ENCODE measurements around the gene CYB5R4.
"Not testable (repeated sequence)": the region's sequence is repeated elsewhere in the genome, so short reads cannot be mapped to it uniquely, and the experiment has no call there.

CYB5R4 gene

GRCh38 chr6:83920017-83920416, 60.5 kb downstream of the CYB5R4 start:
- no peak for DNase-seq

DNA sequence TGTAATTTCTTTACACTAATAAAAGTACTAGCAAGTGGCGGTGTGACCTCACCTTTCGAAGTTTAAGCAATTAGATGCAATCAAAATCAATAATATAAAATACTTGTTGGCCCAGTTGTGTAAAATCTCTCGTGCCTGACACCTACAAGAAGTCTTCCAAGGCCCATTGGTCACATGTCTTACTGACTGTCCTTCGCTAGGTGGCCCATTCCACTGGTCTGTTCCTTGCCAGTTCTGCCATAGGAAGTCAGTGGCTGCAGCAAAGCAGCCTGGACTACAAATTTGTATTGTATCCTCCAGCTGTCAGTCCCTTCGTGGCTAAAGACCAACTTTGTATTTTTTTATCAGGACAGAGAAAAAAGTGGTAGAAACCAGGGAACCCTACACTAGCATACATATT, 61.8 kb downstream of the CYB5R4 start:
- DNase-seq = no peak

DNA sequence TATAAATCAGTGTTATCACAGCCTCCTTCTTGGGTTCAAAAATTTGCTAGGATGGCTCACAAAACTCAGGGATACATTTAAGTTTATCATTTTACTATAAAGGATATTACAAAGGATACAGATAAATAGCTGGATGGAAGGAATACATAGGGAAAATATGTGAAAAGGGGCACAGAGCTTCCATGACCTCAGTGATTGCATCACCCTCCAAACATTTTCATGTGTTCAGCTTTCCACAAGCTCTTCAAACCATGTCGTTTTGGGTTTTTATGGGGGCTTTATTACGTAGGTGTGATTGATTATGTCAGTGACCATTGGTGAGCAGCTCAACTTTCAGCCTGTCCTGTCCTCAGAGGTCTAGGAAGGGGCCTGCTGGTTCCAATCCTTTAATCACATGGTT, 68.0 kb downstream of the CYB5R4 start:
- no peak for DNase-seq

DNA sequence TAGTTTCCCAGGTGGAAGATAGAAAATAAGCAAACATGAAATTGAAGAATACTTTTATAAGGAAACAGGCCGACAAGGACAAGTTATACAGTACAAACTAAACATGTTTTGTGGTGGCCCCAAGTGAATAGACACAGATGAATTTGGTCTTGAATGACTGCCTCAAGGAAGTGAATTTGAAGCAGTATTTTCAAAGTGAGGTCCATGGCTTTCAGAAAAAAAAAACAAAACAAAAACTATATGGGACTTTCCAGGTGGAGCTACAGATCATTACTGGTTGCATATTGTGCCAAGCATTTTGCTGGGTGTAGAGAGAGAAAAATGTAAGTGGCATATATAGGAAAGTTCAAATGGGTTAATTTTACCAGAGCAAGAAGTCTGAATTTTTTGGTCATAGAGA, 68.8 kb downstream of the CYB5R4 start:
- no peak for DNase-seq

DNA sequence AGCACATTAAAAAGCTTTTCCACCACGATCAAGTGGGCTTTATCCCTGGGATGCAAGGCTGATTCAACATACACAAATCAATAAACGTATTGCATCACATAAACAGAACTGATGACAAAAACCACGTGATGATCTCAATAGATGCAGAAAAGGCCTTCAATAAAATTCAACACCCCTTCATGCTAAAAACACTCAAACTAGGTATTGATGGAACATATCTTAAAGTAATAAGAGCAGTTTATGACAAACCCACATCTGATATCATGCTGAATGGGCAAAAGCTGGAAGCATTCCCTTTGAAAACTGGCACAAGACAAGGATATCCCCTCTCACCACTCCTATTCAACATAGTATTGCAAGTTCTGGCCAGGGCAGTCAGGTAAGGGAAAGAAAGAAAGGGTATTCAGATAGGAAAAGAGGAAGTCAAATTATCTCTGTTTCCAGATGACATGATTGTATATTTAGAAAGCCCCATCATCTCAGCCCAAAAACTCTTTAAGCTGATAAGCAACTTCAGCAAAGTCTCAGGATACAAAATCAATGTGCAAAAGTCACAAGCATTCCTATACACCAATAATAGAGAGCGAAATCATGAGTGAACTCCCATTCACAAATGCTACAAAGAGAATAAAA, 86.8 kb downstream of the CYB5R4 start:
- DNase-seq = not testable (repeated sequence)

DNA sequence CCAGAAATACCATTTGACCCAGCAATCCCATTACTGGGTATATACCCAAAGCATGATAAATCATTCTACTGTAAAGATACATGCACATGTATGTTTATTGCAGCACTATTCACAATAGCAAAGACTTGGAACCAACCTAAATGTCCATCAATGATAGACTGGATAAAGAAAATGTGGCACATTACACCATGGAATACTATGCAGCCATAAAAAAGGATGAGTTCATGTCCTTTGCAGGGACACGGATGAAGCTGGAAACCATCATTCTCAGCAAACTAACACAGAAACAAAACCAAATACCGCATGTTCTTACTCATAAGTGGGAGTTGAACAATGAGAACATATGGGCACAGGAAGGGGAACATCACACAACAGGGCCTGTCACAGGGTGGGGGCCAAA, 88.5 kb downstream of the CYB5R4 start:
- DNase-seq = not testable (repeated sequence)

DNA sequence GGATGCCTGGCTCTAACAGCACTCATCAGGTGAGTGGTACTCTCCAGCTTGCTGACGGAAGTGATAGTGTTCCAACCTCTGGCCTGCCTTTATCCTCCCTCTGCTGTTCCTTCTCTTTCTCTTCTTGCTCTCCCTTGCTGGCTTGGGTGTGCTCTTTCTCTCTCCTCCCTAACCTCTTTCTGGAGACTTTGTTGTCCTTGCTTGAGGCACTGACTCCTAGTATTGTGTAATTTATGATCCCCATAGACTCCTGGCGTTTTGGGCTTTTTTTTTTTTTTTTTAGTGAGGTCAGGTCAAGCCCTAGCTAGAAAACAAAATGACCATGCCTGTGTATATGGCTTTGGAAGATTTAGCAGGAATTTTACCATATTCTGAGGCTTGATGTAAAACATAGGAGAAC, 89.4 kb downstream of the CYB5R4 start:
- no peak for DNase-seq

GRCh38 chr6:83951423-83951822, 91.9 kb downstream of the CYB5R4 start:
- not testable (repeated sequence) for DNase-seq

- DNase-seq = no peak
Measured at GRCh38 chr6:83952830-83953229, 93.3 kb downstream of the CYB5R4 start.

- no peak for DNase-seq
Measured at GRCh38 chr6:83954371-83954770, 94.9 kb downstream of the CYB5R4 start.

DNA sequence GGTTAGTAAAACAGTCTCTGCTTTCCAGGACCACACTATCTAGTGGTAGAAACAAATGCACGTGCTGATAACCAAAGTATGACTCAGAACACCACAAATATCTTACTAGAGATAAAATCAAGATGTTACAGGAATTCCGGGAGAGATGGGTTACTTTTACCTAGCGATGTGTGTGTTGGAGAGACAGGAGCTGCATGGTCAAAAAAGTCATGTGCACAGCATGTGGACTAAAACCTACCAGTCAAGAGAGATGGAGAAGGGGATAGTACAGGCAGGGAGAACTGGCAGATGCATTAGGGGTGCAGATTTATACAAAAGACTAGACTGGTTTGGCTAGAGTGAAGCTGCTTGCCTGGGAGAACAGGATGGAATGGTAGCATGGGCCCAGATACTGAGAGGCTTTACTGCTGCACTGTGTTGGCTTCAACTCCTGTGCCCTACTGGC, 98.8 kb downstream of the CYB5R4 start:
- DNase-seq = no peak

DNA sequence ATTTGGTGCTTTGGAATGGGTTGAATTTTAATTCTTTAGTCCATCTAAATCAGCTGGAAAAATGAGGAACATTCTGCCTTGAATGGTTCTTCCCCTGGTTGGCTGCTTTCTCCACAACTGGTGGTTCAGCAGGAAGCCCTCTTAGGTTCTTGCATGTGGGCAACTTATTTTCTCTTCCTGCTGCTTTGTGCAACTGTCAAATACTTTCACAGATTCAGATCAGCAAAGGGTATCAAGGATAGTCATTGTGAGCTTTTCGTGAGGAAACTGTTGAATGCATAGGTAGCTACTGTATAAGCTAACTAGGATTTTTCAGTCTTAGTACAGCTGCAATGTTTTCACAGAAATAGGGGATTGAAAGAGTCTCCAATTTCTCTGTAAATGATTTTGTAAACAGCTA, 101.2 kb downstream of the CYB5R4 start:
- DNase-seq = no peak

GRCh38 chr6:83962582-83962981, 103.1 kb downstream of the CYB5R4 start:
- no peak for DNase-seq

DNA sequence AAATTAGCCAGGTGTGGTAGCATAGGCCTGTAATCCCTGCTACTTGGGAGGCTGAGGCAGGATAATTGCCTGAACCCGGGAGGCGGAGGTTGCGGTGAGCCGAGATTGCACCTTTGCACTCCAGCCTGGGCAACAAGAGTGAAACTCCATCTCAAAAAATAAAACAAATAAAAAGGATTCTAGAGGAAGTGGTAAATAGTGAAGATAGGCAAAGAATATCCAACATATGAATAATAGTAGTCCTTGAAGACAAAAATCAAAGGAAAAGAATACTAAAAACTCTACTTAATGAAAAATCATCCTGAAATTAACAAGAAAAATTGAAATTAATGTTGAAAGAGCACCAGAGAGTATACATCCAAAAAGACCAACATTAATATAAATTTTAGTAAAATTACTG, 107.0 kb downstream of the CYB5R4 start:
- DNase-seq = no peak

GRCh38 chr6:83970582-83970981, 111.1 kb downstream of the CYB5R4 start:
- DNase-seq = no peak

GRCh38 chr6:83974409-83975050, 115.0 kb downstream of the CYB5R4 start:
- DNase-seq = no peak

- DNase-seq = no peak
Measured at GRCh38 chr6:83976037-83976755, 116.7 kb downstream of the CYB5R4 start.

DNA sequence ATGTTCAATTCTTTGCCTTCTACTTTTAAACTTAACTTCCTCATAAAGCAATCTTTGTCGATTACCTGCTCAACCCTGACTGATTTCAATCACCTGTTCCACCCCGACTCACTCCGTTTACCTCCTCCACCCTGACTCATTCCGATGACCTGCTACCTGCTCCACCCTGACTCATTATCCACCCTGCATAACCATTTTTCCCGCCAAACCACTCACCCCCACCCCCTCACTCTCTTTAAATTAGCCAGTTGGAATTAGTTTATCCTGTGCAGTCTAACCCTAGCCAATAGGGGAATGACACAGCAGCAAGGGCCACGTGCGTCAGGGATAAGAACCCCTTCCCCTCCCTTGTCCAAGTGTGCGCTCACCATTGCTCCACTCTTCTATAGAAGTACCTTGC, 117.4 kb downstream of the CYB5R4 start:
- DNase-seq = no peak

GRCh38 chr6:83978324-83978734, 118.8 kb downstream of the CYB5R4 start:
- no peak for DNase-seq

- DNase-seq = no peak
Measured at GRCh38 chr6:83978997-83979396, 119.5 kb downstream of the CYB5R4 start.

GRCh38 chr6:83984411-83984810, 124.9 kb downstream of the CYB5R4 start:
- no peak for DNase-seq

- no peak for DNase-seq
Measured at GRCh38 chr6:83985308-83985713, 125.8 kb downstream of the CYB5R4 start.

DNA sequence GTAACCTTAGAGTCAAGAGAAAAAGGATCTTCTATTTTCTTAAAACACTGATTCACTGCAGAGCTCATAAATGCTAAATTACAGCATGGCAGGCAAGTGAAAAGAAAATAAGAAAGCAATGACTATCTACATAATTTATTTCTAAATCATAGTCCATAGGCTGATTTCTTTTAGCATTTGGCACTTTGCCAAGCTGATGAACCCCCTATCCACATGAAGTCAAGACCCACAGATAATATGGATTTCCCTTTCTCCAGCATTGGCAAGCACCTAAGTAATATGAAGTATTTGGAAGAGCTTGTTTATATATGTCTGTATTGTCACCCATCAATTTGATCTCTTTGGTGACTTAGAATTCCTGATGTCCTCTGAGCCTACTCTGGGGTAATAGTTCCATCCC, 126.2 kb downstream of the CYB5R4 start:
- DNase-seq = no peak

- DNase-seq = no peak
Measured at GRCh38 chr6:83998021-83998584, 138.6 kb downstream of the CYB5R4 start.

Data from activated T-cell treated with anti-CD3 and anti-CD28 coated beads, Interleukin-2, amount 50 U/mL, for 48 hours (primary cell).